Endothelial cell of umbilical vein (primary cell): ENCODE measurements around the gene PTPN14. TPM values are rescaled to one million over a fixed set of nuclear protein-coding genes. Genes with fewer than 3 reads are reported as not detected.
"Not testable (repeated sequence)": the region's sequence is repeated elsewhere in the genome, so short reads cannot be mapped to it uniquely, and the experiment has no call there.

ENCODE experiments used
- BruUV-seq: library from RNA; stranded (reverse); fragments of 400-500 nt; replicated peaks from 2 replicates; lab custom pipeline; 2021; lab: Mats Ljungman, UMichigan
- CTCF ChIA-PET: fragments of 300-600, 350-600 bp; sonication (Branson Sonifier 250); formaldehyde crosslinking; loops from one replicate; lab custom pipeline; 2021; ENCODE audit warnings: antibody characterized with exemption, inconsistent platforms; lab: Charles Lee
- POLR2A ChIA-PET: fragments of 300-600, 350-600 bp; sonication (Branson Sonifier 250); formaldehyde crosslinking; loops from one replicate; lab custom pipeline; 2021; ENCODE audit warnings: antibody characterized with exemption, inconsistent platforms; lab: Charles Lee
- DNase-seq: peaks from one replicate; pipeline ENCODE4 v3.0.0-alpha.2; 2011; ENCODE audit warnings: low read depth, low spot score
- FAIRE-seq: peaks from 2 replicates; lab custom pipeline; 2011; peaks lifted over from hg19 to GRCh38; lab: Jason Lieb, UNC
- H2AFZ ChIP-seq: 2 replicates; pipeline ENCODE4 v1.6.0; 2012; ENCODE audit warnings: low read depth, low read length, control low read depth, inconsistent platforms
- H3K27ac ChIP-seq: 2 replicates; pipeline ENCODE4 v1.5.1; 2011; ENCODE audit warnings: low read depth, mild to moderate bottlenecking, control low read depth, low read length, moderate library complexity; ENCODE audit not compliant: insufficient read depth
- H3K27me3 ChIP-seq, 2 experiments: 2 replicates each; pipeline versions ENCODE4 v1.6.0 to v1.6.1; 2011; ENCODE audit warnings: low read length in 2 of 2, mixed read lengths in 1 of 2; ENCODE audit not compliant: control insufficient read depth in 2 of 2, insufficient read depth in 2 of 2
- H3K36me3 ChIP-seq, 2 experiments: 2 replicates in 1 of 2; 3 replicates in 1 of 2; pipeline ENCODE4 v1.5.1; 2011; ENCODE audit warnings: low read length in 2 of 2, mild to moderate bottlenecking in 1 of 2, moderate library complexity in 1 of 2; ENCODE audit not compliant: control insufficient read depth in 2 of 2, insufficient read depth in 2 of 2; ENCODE audit errors: extremely low read depth in 1 of 2
- H3K4me1 ChIP-seq: 3 replicates; pipeline ENCODE4 v1.5.1; 2011; ENCODE audit warnings: mild to moderate bottlenecking, low read length; ENCODE audit not compliant: control insufficient read depth, insufficient read depth; ENCODE audit errors: extremely low read depth
- H3K4me2 ChIP-seq: 2 replicates; pipeline ENCODE4 v1.6.1; 2011; ENCODE audit warnings: low read length, control low read depth, mixed read lengths; ENCODE audit not compliant: insufficient read depth
- H3K4me3 ChIP-seq, 3 experiments: fragments of 200-600 bp in 1 of 3; sonication (generic), shearing (Covaris generic) in 1 of 3; replicated peaks in 1 of 3; 2 replicates each; pipeline ENCODE4 v1.5.1; 2011 to 2016; ENCODE audit warnings: control low read depth in 3 of 3, low read length in 3 of 3, mild to moderate bottlenecking in 2 of 3, inconsistent platforms in 1 of 3, low read depth in 1 of 3, moderate library complexity in 1 of 3; ENCODE audit not compliant: insufficient read depth in 1 of 3
- H3K79me2 ChIP-seq: 2 replicates; pipeline ENCODE4 v1.6.0; 2012; ENCODE audit warnings: low read length, inconsistent platforms; ENCODE audit not compliant: control insufficient read depth, insufficient read depth
- H3K9ac ChIP-seq: replicated peaks from 2 replicates; pipeline ENCODE3; 2011; ENCODE audit warnings: low read length, control low read depth; ENCODE audit not compliant: insufficient read depth; ENCODE audit errors: extremely low read depth
- H3K9me1 ChIP-seq: replicated peaks from 3 replicates; pipeline ENCODE4 v1.6.0; 2011; ENCODE audit warnings: mild to moderate bottlenecking, low read length; ENCODE audit not compliant: control insufficient read depth, insufficient read depth; ENCODE audit errors: extremely low read depth
- H3K9me3 ChIP-seq: replicated peaks from 2 replicates; pipeline ENCODE4 v1.5.1; 2012; ENCODE audit warnings: low read length, inconsistent platforms; ENCODE audit not compliant: control insufficient read depth, insufficient read depth
- H4K20me1 ChIP-seq: replicated peaks from 2 replicates; pipeline ENCODE3; 2011; ENCODE audit warnings: mild to moderate bottlenecking, low read length; ENCODE audit not compliant: control insufficient read depth, insufficient read depth; ENCODE audit errors: extremely low read depth
- EZH2 ChIP-seq: IDR thresholded peaks from 2 replicates; pipeline ENCODE4 v1.6.1; 2012; ENCODE audit warnings: borderline replicate concordance, low read depth, mild to moderate bottlenecking, moderate library complexity, low read length, inconsistent platforms; ENCODE audit not compliant: severe bottlenecking
- FOS ChIP-seq: IDR thresholded peaks from 2 replicates; pipeline ENCODE4 v1.6.1; 2011; ENCODE audit warnings: mild to moderate bottlenecking, low read length, moderate library complexity, borderline replicate concordance; ENCODE audit not compliant: insufficient read depth
- GATA2 ChIP-seq: IDR thresholded peaks from 2 replicates; pipeline ENCODE4 v1.7.0; 2011; ENCODE audit warnings: low read depth, mild to moderate bottlenecking, moderate library complexity, mixed read lengths, low read length; ENCODE audit not compliant: insufficient read length, insufficient read depth
- MYC ChIP-seq: IDR thresholded peaks from one replicate; pipeline ENCODE4 v1.6.1; 2011; ENCODE audit warnings: mild to moderate bottlenecking, low read depth, low read length
- POLR2AphosphoS5 ChIP-seq: IDR thresholded peaks from 2 replicates; pipeline ENCODE4 v1.6.1; 2012; ENCODE audit warnings: low read depth, mild to moderate bottlenecking, control low read depth, low read length, moderate library complexity; ENCODE audit not compliant: insufficient read depth
- dilution Hi-C: fragments of 300-500 bp; cut with MboI; formaldehyde crosslinking; loops from one replicate; pipeline ENCODE4 v1.15.0; 2019; ENCODE audit warnings: low sequenced_read_pairs; ENCODE audit not compliant: extremely low pct_ligation_motif_present
- intact Hi-C: fragments of 100-400 bp; cut with micrococcal nuclease; formaldehyde crosslinking; loops from one replicate; pipeline ENCODE4 v1.10.0; 2022
- polyA plus RNA-seq, 4 experiments: library from polyadenylated mRNA; depleted of rRNA in 3 of 4; stranded (reverse) in 3 of 4; unstranded in 1 of 4; fragments of >200 nt; gene quantifications; 2 replicates each; pipeline versions ENCODE4 v1.2.1 to v1.2.3, GENCODE V29; 2011 to 2012; ENCODE audit warnings: missing spikeins in 1 of 4
- total RNA-seq: library from RNA; stranded (reverse); gene quantifications from 2 replicates; pipeline ENCODE4 v1.2.3, GENCODE V29; 2021
- TF ChIP-seq, protein P1 (sequence below), 2 donors: IDR thresholded peaks; 1 replicate in 1 of 2; 2 replicates in 1 of 2; pipeline ENCODE4 v1.5.1; 2011; ENCODE audit warnings: low read length in 2 of 2, mild to moderate bottlenecking in 2 of 2, moderate library complexity in 2 of 2, control low read depth in 1 of 2, inconsistent platforms in 1 of 2, low read depth in 1 of 2; ENCODE audit not compliant: insufficient read depth in 1 of 2; ENCODE audit errors: extremely low read depth in 1 of 2
- TF ChIP-seq, protein P2 (sequence below): IDR thresholded peaks from 2 replicates; pipeline ENCODE4 v1.6.1; 2011; ENCODE audit not compliant: insufficient read depth, insufficient read length

Gene PTPN14
- total and polyA plus RNA-seq, 2 donors (not counting 3 experiments of a cell fraction or from before 2014, with no cell fraction given) = 18.5 to 93.0 TPM

DNA sequence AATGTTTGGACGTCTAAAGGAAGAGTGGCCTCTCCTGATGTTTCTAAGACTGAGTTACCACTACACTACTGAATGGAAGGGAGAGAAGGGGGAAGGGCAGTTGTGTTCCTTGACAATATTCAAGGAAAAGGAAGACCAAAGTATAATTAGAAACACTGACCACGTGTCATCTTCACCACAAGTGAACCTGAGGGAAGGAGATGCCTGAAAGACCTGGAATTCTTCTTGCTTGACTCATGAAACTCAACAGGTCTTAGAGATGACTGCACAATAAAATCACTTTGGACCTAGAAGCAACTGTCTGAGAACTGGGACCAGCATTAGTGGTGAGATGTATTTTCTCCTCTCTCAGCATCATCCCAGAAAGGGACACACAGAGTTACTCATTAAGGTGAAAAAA is 56.7 kb downstream of the PTPN14 start:
- CTCF ChIA-PET = interaction anchor here (0.7 to 1.8 kb wide), 2 partner anchors 17 to 26 kb away, joined by 4 read pairs; no protein-coding TSS in a partner anchor
- Histone ChIP-seq H3K9me1 (no peaks in the 10 kb centered on the region), H2AFZ (no peak overlapping the region), H3K27ac (no peak overlapping the region), H4K20me1 (peaks cover 7% of the 10 kb centered on the region), H3K9ac (no peak overlapping the region), H3K79me2 (peaks cover 91% of the 10 kb centered on the region), H3K4me3 (no peak overlapping the region), H3K4me2 (no peak overlapping the region), H3K9me3 (no peaks in the 10 kb centered on the region), H3K4me1 (peaks cover 19% of the 10 kb centered on the region), H3K27me3 (no peaks in the 10 kb centered on the region), H3K36me3 (no peaks in the 10 kb centered on the region)
- intact Hi-C loops = loop anchor here (5.0 kb wide), 1 partner anchor 92 kb away; no protein-coding TSS in a partner anchor
- dilution Hi-C loops = no loop called here
- POLR2A ChIA-PET = no interaction called here
- FAIRE-seq = no peak
- BruUV-seq = no TSS peak
- TF ChIP-seq FOS (no peak), POLR2AphosphoS5 (no peak), EZH2 (no peak), MYC (no peak), GATA2 (no peak)
- TF ChIP-seq, protein P1, sequence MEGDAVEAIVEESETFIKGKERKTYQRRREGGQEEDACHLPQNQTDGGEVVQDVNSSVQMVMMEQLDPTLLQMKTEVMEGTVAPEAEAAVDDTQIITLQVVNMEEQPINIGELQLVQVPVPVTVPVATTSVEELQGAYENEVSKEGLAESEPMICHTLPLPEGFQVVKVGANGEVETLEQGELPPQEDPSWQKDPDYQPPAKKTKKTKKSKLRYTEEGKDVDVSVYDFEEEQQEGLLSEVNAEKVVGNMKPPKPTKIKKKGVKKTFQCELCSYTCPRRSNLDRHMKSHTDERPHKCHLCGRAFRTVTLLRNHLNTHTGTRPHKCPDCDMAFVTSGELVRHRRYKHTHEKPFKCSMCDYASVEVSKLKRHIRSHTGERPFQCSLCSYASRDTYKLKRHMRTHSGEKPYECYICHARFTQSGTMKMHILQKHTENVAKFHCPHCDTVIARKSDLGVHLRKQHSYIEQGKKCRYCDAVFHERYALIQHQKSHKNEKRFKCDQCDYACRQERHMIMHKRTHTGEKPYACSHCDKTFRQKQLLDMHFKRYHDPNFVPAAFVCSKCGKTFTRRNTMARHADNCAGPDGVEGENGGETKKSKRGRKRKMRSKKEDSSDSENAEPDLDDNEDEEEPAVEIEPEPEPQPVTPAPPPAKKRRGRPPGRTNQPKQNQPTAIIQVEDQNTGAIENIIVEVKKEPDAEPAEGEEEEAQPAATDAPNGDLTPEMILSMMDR (IDR thresholded peaks at IDR 0.05; ENCODE audit: extremely low read depth in 1 of 2, insufficient read depth in 1 of 2, low read depth in 1 of 2, low read length in 2 of 2) = no peak
- TF ChIP-seq, protein P2, sequence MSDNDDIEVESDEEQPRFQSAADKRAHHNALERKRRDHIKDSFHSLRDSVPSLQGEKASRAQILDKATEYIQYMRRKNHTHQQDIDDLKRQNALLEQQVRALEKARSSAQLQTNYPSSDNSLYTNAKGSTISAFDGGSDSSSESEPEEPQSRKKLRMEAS = no peak
- DNase-seq = no peak

DNA sequence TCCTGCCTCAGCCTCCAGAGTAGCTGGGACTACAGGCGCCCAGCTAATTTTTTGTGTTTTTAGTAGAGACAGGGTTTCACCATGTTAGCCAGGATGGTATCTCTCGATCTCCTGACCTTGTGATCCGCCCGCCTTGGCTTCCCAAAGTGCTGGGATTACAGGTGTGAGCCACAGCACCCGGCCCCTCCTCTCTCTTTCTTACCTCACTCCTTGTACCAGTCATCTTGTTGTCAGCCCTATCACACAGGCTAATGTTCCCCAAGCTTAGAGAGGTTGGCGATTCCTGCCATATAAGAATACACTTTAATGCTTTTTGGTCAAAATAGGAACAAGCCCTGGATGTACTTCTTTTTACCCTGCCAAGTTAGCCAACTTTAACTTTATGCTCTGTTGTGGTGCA is 57.2 kb downstream of the PTPN14 start:
- H3K27me3 ChIP-seq, BruUV-seq, H3K36me3 ChIP-seq, intact Hi-C loops, dilution Hi-C loops, H3K9me1 ChIP-seq, DNase-seq, H4K20me1 ChIP-seq, H3K27ac ChIP-seq, H3K4me2 ChIP-seq, H2AFZ ChIP-seq, POLR2A ChIA-PET, H3K9me3 ChIP-seq, FAIRE-seq, H3K4me3 ChIP-seq, H3K9ac ChIP-seq: not testable (repeated sequence)
- Histone ChIP-seq H3K79me2 (peaks cover 91% of the 10 kb centered on the region), H3K4me1 (peaks cover 15% of the 10 kb centered on the region)
- CTCF ChIA-PET = interaction anchor here (0.7 to 1.8 kb wide), 2 partner anchors 17 to 27 kb away, joined by 4 read pairs; no protein-coding TSS in a partner anchor
